ENCODE results near the gene ANKRD30BL. TPM values are rescaled to one million over a fixed set of nuclear protein-coding genes. Genes with fewer than 3 reads are reported as not detected.

ANKRD30BL gene, protein sequence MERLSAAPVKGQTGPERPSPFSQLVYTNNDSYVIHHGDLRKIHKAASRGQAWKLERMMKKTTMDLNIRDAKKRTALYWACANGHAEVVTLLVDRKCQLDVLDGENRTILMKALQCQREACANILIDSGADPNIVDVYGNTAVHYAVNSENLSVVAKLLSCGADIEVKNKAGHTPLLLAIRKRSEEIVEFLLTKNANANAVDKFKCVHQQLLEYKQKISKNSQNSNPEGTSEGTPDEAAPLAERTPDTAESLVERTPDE
- not detected in 2 replicates for total RNA-seq

DNA sequence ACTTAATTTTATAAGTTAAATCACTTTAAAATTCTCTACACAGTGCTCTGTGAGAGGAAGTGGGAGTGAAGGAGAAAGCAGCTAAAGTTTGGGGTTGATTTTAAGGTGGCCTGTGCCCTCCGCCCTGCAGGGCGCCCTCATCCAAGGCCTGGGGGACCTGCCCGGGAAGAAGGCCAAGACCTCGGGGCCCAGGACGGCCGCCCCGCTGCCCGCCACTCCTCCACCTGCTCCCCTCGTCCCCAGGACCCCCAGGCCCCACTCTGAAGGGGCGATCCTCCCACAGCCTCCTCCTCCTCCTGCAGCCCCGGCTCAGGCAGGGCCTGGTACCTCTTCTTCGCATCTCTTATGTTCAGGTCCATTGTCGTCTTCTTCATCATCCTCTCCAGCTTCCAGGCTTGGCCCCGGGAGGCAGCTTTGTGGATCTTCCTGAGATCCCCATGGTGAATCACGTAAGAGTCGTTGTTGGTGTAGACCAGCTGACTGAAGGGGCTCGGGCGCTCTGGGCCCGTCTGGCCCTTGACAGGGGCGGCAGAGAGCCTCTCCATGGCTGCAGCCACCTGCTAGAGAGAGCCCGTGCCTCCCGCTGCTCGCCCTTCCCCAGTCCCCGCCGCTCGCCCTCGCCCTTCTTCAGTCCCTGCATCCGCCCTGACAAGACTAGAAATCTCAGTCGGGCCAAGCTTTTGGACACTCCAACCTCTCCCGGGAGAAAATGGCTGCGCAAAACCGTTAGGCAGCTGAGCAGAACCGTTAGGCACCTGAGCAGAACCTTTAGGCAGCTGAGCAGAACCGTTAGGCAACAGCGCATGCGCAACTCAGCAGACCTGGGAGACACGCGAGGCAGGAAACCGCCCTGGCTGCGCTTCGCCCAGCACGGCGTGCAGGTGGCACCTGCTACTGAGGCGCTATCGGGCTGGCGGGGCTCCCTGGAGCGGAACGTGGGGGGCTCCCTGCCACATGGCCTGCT lies at the start of gene ANKRD30BL:
TSS of gene ANKRD30BL (minus strand) at position 792 of the 964 bp plus-strand sequence. CDS start at position 545, 247 bp downstream.

